ENCODE measurements around the gene ATP6V0E2. TPM values are rescaled to one million over a fixed set of nuclear protein-coding genes. Genes with fewer than 3 reads are reported as not detected.
A peak's percentile ranks its signal among the peaks of the same experiment; 100 is the strongest.

ATP6V0E2 gene
- total RNA-seq, 1 donor from 2014 or later, result 47.5 TPM

DNA sequence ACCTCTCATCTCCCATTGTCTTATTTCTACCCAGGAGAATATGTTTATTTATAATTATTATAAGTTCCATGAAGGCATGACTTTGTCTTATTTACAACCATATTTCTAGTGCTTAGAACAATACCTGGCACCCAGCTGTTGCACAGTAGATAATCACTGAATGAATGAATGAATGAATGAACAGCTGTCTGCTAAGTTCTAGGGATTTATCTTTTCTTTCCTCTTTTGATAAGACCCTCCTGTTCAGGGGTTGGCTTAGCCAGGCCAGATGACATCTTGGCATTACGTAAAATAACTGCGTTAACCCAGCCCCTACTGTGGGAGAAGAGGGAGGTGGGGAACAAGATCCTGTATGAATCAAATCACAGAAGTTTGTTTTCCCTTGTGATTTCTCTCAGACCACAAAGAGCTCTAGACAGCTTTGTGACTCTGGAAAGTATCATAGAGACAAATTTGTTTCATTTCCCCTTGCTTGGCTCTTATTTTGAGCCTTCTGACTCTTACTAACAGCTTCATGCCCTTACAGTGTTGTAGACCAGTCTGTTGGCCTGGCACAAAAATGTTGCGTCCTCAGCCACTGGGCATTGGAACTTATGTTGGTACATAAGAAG is 27.2 kb upstream of the ATP6V0E2 start:
- intact Hi-C loops (cut with micrococcal nuclease), result no loop called here
- Mint-ChIP-seq H3K27ac (no peak overlapping the region), H3K4me1 (ENCODE audit: low read depth) (peaks cover 19% of the 10 kb centered on the region), H3K27me3 (ENCODE audit: insufficient read depth) (no peaks in the 10 kb centered on the region), H3K36me3 (ENCODE audit: low read depth) (peaks cover 17% of the 10 kb centered on the region), H3K4me3 (no peak overlapping the region), H3K9me3 (no peaks in the 10 kb centered on the region)
- DNase-seq (ENCODE audit: low spot score), result no peak

DNA sequence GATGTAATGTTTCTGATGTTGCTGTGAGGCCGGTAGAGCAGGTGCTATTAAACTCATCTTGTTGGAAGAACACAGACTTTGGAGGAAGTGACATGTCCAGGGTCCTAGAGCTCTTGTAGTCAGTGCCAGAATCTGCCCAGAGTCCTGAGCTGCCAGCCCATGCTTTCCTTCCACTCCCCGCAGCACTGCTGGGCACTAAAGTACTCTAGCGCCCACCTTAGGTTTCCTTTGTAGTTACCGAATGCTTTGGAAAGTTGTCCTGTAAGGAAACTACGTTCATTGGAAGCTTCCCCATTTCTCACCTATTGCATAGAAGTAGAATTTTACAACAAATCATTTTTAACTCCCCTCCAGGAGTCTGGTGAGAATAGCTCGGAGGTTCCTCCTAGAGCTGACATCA is 24.6 kb upstream of the ATP6V0E2 start:
- intact Hi-C loops (cut with micrococcal nuclease), result no loop called here
- no peaks in the 10 kb centered on the region for H3K9me3 Mint-ChIP-seq
- no peak overlapping the region for H3K4me3 Mint-ChIP-seq
- H3K4me1 Mint-ChIP-seq (ENCODE audit: low read depth), result peaks cover 10% of the 10 kb centered on the region
- H3K27ac Mint-ChIP-seq, result no peak overlapping the region
- peaks cover 23% of the 10 kb centered on the region for H3K36me3 Mint-ChIP-seq (ENCODE audit: low read depth)
- DNase-seq (ENCODE audit: low spot score), result no peak
- no peaks in the 10 kb centered on the region for H3K27me3 Mint-ChIP-seq (ENCODE audit: insufficient read depth)

DNA sequence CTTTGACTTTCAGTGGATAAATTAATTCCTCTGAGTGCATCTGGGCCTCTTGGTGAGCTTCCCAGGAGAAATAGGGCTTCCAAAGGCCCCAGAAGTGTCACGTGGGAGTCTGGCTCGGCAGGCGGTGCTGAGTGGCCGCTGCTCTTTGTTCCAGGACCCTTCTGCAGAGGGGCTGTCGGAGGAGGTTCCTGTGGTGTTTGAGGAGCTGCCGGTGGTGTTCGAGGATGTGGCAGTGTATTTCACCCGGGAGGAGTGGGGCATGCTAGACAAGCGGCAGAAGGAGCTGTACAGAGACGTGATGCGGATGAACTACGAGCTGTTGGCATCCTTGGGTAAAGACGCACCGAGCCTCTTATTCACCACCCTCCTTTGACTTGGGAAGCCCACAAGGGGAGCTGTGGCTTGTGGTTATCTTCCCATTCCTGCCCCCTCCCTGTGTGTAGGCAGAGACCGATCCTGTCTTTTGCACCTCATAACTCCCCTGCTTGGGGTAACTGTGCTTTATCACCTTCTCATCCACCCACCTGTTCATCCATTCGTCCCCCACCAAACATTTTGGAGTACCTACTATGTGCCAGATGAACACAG is 23.7 kb upstream of the ATP6V0E2 start:
- Mint-ChIP-seq H3K36me3 (ENCODE audit: low read depth) (peaks cover 25% of the 10 kb centered on the region), H3K9me3 (no peaks in the 10 kb centered on the region), H3K4me3 (no peak overlapping the region), H3K27ac (no peak overlapping the region), H3K4me1 (ENCODE audit: low read depth) (peaks cover 14% of the 10 kb centered on the region), H3K27me3 (ENCODE audit: insufficient read depth) (no peaks in the 10 kb centered on the region)
- DNase-seq (ENCODE audit: low spot score), result no peak
- intact Hi-C loops (cut with micrococcal nuclease), result no loop called here

DNA sequence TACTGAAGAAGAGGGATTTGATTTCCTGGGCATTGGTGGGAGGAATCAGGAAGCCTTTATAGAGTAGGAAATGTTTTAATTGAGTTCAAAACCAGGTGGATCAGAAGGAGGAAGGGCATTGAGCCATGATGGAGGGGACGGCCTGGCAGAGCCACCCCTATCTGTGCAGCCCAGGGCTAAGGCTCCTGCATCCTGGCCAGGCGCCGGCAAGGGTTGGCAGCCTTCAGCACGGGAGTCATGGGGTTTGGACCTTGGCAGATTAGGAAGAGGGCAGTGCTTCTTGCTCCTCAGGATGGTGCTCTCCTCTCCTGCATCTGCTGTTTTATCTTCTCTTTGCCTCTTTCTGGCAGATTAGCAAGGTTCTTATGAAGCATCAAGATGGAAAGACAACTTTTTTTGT is 23.1 kb upstream of the ATP6V0E2 start:
- no peak overlapping the region for H3K27ac Mint-ChIP-seq
- H3K4me1 Mint-ChIP-seq (ENCODE audit: low read depth), result peaks cover 20% of the 10 kb centered on the region
- intact Hi-C loops (cut with micrococcal nuclease), result no loop called here
- peaks cover 26% of the 10 kb centered on the region for H3K36me3 Mint-ChIP-seq (ENCODE audit: low read depth)
- DNase-seq (ENCODE audit: low spot score), result no peak
- H3K9me3 Mint-ChIP-seq, result no peaks in the 10 kb centered on the region
- no peaks in the 10 kb centered on the region for H3K27me3 Mint-ChIP-seq (ENCODE audit: insufficient read depth)
- H3K4me3 Mint-ChIP-seq, result no peak overlapping the region

DNA sequence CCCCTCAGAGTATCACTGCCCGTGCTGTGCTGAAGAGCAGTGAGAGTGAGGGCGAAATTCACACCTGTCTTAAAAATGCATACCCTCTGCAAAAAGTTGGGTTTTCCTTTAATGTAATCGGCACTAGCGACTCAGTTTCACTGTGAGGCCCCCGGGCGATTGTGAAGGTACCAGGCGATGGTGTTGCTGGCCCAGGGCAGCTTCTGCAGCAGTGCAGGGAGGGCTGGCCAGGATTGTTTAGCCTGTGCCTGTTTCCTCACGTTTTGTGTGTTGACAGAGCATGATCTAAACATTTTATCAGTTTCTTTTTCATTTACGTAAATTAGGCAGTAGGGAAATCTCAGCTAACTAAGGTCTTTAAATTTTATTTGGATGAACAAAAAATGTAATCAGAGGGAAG is 22.3 kb upstream of the ATP6V0E2 start:
- Mint-ChIP-seq H3K9me3 (no peaks in the 10 kb centered on the region), H3K4me1 (ENCODE audit: low read depth) (peaks cover 27% of the 10 kb centered on the region), H3K27me3 (ENCODE audit: insufficient read depth) (no peaks in the 10 kb centered on the region), H3K4me3 (no peak overlapping the region), H3K27ac (no peak overlapping the region), H3K36me3 (ENCODE audit: low read depth) (peaks cover 23% of the 10 kb centered on the region)
- intact Hi-C loops (cut with micrococcal nuclease), result no loop called here
- DNase-seq (ENCODE audit: low spot score), result no peak

DNA sequence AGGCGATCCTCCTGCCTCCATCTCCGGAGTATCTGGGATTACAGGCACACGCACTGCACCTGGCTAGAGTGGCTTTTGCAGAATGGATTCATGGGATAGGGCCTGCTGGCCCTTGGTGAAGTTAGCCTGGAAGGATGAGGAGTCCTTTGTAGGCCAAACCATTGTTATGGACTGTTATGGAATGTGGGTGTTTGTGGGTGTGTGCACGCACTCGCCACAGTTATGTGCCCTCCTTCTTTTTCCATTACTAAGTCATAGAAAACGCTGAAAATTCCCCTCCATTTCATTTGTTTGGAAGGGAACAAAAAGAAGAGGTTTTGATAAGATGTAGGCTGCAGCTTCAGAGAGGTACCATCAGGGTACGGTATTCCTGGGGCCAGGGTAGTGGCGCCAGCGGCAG is 20.6 kb upstream of the ATP6V0E2 start:
- no peak for DNase-seq (ENCODE audit: low spot score)
- Mint-ChIP-seq H3K27me3 (ENCODE audit: insufficient read depth) (no peaks in the 10 kb centered on the region), H3K4me3 (no peak overlapping the region), H3K9me3 (no peaks in the 10 kb centered on the region), H3K27ac (no peak overlapping the region), H3K4me1 (ENCODE audit: low read depth) (peaks cover 39% of the 10 kb centered on the region), H3K36me3 (ENCODE audit: low read depth) (peaks cover 24% of the 10 kb centered on the region)
- intact Hi-C loops (cut with micrococcal nuclease), result no loop called here

DNA sequence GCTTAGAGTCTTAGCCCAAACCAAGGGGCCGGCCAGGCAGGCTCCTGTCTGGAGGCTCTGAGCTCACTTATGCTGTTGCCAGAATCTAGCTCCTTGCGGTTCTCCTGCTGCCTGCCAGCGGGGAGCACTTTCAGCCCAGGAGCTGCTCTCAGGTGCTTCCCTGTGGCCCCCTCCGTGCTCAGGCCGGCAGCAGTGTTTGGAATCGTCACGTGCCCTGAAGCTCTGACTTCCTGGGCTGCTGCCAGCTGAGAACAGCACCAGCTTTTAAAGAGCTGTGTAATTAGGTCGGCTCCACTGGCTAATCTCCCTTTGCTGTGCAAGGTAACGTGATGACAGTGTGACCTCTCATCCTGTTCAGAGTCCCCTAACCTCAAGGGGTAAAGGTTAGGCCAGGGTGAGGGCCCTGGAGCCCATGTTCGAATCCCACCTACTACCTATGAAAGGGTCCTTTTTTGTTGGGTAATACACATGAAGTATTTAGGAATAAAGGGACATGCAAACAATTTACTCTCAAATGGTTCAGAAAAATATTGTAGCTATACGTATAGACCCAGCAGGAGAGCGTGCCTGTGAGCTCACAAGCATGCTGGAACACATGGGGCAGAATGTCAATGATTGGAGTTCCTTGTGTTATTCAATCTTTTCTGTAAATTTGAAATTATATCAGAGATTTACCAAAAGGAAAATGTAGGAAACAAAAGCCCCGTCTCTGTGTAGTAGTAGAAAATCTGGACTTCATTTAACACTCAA is 19.0 kb upstream of the ATP6V0E2 start:
- no peaks in the 10 kb centered on the region for H3K27me3 Mint-ChIP-seq (ENCODE audit: insufficient read depth)
- H3K9me3 Mint-ChIP-seq, result no peaks in the 10 kb centered on the region
- H3K27ac Mint-ChIP-seq, result no peak overlapping the region
- intact Hi-C loops (cut with micrococcal nuclease), result no loop called here
- peaks cover 27% of the 10 kb centered on the region for H3K36me3 Mint-ChIP-seq (ENCODE audit: low read depth)
- H3K4me1 Mint-ChIP-seq (ENCODE audit: low read depth), result peaks cover 39% of the 10 kb centered on the region
- DNase-seq (ENCODE audit: low spot score), result no peak
- H3K4me3 Mint-ChIP-seq, result no peak overlapping the region

DNA sequence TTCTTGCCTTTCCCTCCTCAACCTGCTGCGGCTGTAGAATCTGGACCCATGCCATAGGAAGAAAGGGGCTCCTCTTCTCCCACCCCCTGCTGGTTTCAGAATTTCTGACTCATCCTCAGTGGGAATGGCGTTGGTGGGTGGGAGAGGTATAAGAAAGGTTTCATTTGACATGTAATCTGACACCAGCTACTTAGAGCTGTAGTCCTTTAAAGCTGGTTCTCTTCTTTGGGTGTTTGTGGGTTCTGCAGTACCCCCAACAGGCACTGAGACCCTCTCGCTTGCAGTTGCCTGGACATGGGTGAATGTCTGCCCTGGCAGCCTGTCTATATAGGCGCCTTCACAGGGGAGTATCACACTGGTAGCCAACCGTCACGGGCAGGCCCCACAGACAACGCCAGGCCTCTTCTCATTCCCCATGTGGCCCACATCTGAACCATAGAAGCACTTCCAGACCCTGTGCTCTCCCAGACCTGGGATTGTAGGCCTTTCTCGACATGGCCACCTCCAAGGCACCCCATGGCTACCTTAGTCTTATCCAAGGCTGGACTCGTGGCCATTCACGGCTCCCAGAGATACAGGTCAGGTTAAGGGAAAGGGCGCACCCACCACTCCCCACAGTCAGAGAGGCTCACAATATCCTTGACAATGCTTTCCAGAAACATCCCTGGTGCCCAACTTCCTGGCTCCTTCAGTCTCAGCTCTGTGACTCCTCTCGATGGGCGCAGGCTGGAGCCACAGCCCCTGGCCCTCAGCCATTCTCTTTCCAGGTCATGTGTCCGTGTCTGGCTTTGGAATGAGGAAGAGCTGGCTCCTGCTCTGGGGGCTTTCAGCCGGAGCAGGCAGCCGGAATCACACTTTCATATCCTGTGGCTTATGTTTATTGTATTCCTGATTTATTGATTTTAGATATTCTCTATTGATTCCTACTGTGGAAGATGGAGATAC is 18.1 kb upstream of the ATP6V0E2 start:
- H3K36me3 Mint-ChIP-seq (ENCODE audit: low read depth), result peaks cover 34% of the 10 kb centered on the region
- H3K9me3 Mint-ChIP-seq, result no peaks in the 10 kb centered on the region
- DNase-seq (ENCODE audit: low spot score), result no peak
- H3K4me3 Mint-ChIP-seq, result peak overlapping the region; percentile 60
- intact Hi-C loops (cut with micrococcal nuclease), result loop anchor here (1.0 kb wide), 1 partner anchor 17 kb away; the partner anchor contains the start of gene ZNF862
- H3K4me1 Mint-ChIP-seq (ENCODE audit: low read depth), result peaks cover 30% of the 10 kb centered on the region
- H3K27ac Mint-ChIP-seq, result peak overlapping the region; percentile 44
- H3K27me3 Mint-ChIP-seq (ENCODE audit: insufficient read depth), result no peaks in the 10 kb centered on the region

DNA sequence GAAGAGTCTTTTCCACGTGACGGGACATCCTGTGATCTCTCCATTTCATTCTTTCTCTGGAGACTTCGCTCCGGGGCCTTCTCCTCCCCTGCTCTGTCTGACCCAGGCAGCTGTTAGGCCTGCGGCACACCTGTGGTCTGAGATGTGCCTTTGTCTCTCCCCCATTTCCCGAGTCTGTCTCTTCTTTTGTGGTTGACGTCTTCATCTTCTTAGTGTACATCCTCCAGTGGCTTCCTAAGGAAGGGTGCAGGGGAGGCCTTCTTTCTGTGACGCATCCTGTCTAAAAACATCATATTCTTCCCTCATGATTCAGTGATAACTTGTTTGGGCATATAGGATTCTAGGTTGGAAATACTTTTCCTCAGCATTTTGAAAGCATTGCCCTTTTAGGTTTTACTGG is 17.2 kb upstream of the ATP6V0E2 start:
- H3K9me3 Mint-ChIP-seq, result no peaks in the 10 kb centered on the region
- H3K36me3 Mint-ChIP-seq (ENCODE audit: low read depth), result peaks cover 37% of the 10 kb centered on the region
- peak; percentile 33 for DNase-seq (ENCODE audit: low spot score)
- H3K4me1 Mint-ChIP-seq (ENCODE audit: low read depth), result peaks cover 29% of the 10 kb centered on the region
- H3K4me3 Mint-ChIP-seq, result peak overlapping the region; percentile 49
- peak overlapping the region; percentile 65 for H3K27ac Mint-ChIP-seq
- H3K27me3 Mint-ChIP-seq (ENCODE audit: insufficient read depth), result no peaks in the 10 kb centered on the region
- intact Hi-C loops (cut with micrococcal nuclease), result loop anchor here (1.0 kb wide), 1 partner anchor 18 kb away; the partner anchor contains the start of gene ZNF862

DNA sequence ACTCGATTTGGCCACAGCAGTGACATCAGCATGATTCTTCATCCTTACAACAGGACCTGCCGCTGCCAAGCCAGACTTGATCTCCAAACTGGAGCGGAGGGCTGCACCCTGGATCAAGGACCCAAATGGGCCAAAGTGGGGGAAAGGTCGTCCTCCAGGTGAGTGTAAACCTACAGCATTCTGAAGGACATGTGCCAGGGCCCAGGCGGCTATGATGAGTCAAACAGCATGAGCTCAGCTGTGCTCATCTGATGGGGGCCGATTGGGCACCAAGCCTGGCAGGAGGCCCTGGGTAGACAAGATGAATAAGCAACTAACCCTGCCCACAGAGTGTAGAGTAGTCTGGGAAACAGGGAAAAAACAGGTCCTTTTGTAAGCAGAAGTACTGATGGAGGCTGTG is 14.4 kb upstream of the ATP6V0E2 start:
- intact Hi-C loops (cut with micrococcal nuclease), result no loop called here
- H3K27ac Mint-ChIP-seq, result no peak overlapping the region
- peaks cover 37% of the 10 kb centered on the region for H3K36me3 Mint-ChIP-seq (ENCODE audit: low read depth)
- DNase-seq (ENCODE audit: low spot score), result no peak
- no peak overlapping the region for H3K4me3 Mint-ChIP-seq
- no peaks in the 10 kb centered on the region for H3K27me3 Mint-ChIP-seq (ENCODE audit: insufficient read depth)
- no peaks in the 10 kb centered on the region for H3K9me3 Mint-ChIP-seq
- peaks cover 32% of the 10 kb centered on the region for H3K4me1 Mint-ChIP-seq (ENCODE audit: low read depth)

DNA sequence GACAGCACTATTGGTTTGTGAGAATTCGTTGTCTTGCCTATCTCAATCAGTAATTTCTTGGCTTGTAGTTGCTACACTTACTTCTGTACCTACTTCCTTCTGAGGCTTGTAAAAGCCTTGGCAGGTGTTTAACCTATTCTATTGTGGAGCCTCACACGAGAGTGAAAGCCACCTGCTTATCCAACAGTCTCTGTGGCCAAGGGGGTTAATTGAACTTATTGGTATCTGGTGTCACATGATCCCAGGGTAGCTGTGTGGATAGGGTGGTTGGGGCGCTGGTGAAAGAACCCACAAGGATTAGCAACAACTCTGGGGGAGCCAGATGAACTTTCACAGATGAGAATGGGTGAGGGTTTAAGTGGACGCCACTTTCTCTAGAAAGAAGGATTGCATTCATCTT is 13.9 kb upstream of the ATP6V0E2 start:
- intact Hi-C loops (cut with micrococcal nuclease), result no loop called here
- no peak overlapping the region for H3K4me3 Mint-ChIP-seq
- DNase-seq (ENCODE audit: low spot score), result no peak
- peaks cover 36% of the 10 kb centered on the region for H3K36me3 Mint-ChIP-seq (ENCODE audit: low read depth)
- H3K4me1 Mint-ChIP-seq (ENCODE audit: low read depth), result peaks cover 34% of the 10 kb centered on the region
- no peak overlapping the region for H3K27ac Mint-ChIP-seq
- no peaks in the 10 kb centered on the region for H3K27me3 Mint-ChIP-seq (ENCODE audit: insufficient read depth)
- H3K9me3 Mint-ChIP-seq, result no peaks in the 10 kb centered on the region

DNA sequence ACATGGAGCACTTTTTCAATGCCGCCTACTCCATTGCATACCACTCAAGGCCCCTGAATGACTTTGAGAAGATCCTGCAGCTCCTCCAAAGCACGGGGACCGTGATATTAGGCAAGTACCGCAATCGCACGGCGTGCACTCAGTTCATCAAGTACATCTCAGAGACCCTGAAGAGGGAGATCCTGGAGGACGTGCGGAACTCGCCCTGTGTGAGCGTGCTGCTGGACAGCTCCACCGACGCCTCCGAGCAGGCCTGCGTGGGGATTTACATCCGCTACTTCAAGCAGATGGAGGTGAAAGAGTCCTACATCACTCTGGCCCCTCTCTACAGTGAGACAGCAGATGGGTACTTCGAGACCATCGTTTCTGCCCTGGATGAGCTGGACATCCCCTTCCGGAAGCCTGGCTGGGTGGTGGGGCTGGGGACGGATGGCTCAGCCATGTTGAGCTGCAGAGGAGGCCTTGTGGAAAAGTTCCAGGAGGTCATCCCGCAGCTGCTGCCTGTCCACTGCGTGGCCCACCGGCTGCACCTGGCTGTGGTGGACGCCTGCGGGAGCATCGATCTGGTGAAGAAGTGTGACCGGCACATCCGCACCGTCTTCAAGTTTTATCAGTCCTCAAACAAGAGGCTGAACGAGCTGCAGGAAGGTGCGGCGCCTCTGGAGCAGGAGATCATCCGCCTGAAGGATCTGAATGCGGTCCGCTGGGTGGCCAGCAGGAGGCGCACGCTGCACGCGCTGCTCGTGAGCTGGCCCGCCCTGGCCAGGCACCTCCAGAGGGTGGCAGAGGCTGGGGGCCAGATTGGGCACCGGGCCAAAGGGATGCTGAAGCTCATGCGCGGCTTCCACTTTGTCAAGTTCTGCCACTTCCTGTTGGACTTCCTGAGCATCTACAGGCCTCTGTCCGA is 12.7 kb upstream of the ATP6V0E2 start:
- intact Hi-C loops (cut with micrococcal nuclease), result no loop called here

More for the DNA sequence above, 12.7 kb upstream of the ATP6V0E2 start:
- Mint-ChIP-seq H3K4me3 (no peak overlapping the region), H3K4me1 (ENCODE audit: low read depth) (peaks cover 34% of the 10 kb centered on the region), H3K9me3 (no peaks in the 10 kb centered on the region), H3K27me3 (ENCODE audit: insufficient read depth) (no peaks in the 10 kb centered on the region), H3K27ac (no peak overlapping the region), H3K36me3 (ENCODE audit: low read depth) (peaks cover 34% of the 10 kb centered on the region)
- no peak for DNase-seq (ENCODE audit: low spot score)

Measured in activated T-helper 1 cell treated with anti-CD3 and anti-CD28 coated beads, Interleukin-12 subunit alpha, Interleukin-12 subunit beta, Interleukin-2, Interleukin-4 antibody, amounts not matched to agents 30 ng/mL and 10 ng/mL and 1 ng/mL, durations not matched to agents 14 hours and 24 hours and 36 hours (primary cell).